HG02981 (cell line): ENCODE results near the gene HOXD3.

Experiments
- ATAC-seq: cut with Tn5 transposase; IDR thresholded peaks from one replicate; pipeline ENCODE4 v1.9.1; 2021; ENCODE audit warnings: mild to moderate bottlenecking, moderate library complexity; ENCODE audit not compliant: unreplicated experiment

Gene HOXD3

DNA sequence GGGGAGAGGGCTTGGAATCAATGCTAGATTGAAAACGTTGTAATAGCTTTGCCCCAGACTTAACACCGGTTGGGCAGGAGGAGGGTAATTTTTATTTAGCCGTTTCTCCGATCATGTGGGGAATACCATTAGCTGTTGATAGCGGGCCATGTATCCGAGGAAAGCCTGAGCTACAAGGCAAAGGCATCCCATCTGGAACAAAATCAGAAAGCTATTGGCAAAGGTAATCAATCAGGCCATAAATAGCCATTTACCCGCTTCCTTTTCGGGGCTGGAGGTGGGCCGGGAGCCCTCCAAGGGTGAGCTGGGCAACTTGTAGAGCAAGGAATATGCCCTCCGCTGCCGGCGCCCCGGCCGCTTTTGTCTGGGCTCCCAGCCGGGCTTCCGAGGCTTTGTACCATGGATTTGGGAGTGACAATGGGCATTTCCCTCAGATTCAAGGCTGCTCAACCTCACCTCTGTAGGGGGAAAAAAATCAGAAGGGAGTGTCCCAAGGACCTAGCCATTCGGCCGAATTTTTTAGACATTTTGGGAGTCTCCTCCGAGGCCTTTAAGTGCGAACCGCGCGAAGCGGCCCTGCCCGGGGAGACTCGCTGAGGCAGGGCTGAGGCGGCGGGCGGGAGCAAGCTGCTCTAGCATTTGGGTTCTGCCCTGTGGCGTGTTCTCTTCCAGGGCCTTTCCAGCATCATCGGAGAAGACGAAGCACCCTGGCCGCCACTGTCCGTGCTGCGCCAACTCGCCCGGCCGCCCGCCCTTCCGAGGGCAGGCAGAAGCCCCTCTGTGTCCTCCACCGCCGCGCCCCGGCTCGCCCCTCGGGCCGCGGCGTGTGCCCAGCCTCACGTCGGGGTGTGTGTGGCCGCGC lies 35.7 kb upstream of the HOXD3 start:
- no peak for ATAC-seq

DNA sequence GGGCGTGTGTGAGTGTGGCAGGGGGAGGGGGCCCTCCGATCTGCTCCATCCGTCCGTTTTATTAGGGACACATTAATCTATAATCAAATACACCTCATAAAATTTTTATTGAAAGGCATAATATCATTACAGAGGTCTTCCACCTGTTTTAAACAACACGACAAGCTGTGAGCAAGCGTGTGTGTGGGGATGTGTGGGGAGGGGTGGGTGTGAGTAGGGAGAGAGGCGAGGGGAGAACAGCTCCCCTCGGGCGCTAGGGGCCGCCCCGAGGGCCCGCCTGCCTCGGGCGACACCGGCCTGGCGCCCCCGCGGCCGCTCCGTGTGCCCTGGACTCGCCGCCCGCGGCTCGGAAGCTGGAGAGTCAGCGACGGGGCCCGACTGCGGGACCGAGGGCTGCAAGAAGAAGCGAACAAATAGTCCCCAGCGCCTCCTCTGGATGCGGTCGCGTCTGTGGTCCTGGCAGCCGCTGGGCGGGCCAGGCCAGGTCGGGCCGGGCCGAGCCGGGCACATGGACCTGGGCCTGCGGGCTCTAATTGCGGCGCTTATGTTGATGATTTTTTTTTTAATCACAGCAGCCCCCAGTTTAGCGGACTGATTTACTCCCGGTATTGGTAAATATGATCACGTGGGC lies 34.9 kb upstream of the HOXD3 start:
- ATAC-seq = no peak

DNA sequence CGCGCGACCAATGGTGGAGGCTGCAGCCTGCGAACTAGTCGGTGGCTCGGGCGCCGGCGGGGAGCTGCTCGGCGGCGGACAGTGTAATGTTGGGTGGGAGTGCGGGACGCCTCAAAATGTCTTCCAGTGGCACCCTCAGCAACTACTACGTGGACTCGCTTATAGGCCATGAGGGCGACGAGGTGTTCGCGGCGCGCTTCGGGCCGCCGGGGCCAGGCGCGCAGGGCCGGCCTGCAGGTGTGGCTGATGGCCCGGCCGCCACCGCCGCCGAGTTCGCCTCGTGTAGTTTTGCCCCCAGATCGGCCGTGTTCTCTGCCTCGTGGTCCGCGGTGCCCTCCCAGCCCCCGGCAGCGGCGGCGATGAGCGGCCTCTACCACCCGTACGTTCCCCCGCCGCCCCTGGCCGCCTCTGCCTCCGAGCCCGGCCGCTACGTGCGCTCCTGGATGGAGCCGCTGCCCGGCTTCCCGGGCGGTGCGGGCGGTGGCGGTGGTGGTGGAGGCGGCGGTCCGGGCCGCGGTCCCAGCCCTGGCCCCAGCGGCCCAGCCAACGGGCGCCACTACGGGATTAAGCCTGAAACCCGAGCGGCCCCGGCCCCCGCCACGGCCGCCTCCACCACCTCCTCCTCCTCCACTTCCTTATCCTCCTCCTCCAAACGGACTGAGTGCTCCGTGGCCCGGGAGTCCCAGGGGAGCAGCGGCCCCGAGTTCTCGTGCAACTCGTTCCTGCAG lies 34.3 kb upstream of the HOXD3 start, which contains the start of gene HOXD9:
TSS of gene HOXD9 (plus strand) at position 37 of the 728 bp plus-strand sequence. CDS start at position 87, 50 bp downstream.
- no peak for ATAC-seq

DNA sequence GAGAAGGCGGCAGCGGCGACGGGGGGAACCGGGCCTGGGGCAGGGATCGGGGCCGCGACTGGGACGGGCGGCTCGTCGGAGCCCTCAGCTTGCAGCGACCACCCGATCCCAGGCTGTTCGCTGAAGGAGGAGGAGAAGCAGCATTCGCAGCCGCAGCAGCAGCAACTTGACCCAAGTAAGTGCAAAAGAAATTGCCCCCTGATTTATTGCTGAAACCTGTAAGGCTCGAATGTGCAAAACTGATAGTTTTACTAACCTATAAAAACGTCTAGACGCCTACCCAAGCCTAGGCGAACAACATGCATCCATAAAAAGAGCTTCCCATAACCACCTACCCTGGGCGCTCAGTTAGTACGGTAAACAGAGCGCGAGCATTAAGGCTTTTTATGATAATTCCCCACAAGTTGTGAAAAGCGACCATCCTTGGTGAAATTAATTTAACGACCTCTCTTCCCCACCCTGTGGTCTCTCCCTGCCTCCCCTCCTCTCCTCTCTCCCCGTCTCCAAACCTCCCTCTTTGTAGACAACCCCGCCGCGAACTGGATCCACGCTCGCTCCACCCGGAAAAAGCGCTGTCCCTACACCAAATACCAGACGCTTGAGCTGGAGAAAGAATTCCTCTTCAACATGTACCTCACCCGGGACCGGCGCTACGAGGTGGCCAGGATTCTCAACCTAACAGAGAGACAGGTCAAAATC lies 33.5 kb upstream of the HOXD3 start:
- ATAC-seq = no peak

DNA sequence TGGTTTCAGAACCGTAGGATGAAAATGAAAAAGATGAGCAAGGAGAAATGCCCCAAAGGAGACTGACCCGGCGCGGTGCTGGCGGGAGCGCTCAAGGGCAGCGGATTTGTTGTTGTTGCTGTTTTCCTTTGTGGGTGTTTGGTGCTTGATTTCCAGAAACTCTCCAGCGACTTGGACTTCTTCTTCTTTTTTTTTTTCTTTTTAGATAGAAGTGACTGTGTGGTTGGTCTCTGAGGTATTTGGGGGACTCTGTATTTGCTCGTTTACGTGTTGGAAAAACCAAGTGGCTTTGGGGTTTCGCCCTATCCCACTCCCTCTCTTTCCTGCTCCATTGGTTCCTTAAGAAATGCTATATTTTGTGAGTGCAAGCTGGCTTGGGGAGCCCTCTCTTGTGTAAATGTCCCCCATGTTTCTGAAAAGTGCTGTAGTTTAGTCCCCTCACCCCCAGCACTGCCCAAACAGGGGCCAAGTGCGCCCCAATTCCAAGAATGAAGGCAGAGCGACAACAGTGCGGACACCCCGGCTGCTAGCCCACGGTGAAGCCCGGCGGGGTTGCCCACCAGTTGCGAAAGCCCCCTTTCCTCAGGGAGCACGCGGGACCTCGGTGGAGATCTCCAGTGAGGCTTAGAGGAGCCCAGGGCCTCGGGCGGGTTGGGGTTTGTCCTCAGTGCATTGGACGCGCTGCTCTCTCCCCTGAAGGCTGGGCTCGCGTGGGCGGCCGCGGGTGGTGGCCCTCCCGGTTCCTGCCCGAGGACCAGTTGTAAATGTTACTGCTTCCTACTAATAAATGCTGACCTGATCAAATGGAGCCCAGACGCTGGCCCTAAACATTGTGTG lies 32.8 kb upstream of the HOXD3 start:
- no peak for ATAC-seq

DNA sequence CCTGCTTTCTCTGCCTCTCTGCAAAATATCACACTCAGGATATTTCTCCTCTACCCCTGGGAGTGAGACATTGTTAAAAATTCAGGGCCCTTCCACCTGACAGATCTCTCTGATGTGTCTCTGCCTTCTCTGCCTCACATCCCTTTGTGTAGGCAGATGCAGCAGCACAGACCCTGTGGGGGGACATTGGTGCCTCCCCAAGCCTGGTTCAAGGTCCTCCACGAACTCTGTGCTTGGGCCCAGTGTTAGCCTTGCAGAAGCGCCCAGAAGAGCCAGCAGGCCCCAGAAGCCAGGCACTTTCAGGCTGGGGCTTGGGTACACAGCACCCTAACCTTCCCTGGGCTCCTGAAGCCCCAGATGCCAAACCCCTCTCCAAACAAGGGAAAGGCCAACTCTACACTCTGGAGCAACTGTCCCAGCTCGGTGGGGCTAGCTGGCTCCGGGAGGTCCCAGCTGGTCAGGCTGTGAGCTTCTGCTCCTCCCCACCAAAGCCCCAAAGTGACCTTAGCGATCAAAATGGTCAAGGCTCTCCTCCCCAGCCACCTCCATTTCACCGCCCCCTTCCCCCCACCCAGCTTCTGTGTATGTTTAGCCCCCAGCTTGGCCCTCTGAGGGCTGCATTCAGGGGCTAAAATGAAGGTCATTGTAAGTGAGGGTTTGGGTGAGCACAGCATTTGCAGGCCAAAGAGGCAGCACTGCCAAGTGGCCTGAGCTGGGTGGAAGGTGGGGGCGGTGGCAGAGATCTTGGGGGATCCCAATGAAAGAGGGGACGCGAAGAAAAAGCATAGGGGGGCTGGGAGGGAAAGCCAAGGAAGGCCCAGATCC lies 31.9 kb upstream of the HOXD3 start:
- no peak for ATAC-seq

DNA sequence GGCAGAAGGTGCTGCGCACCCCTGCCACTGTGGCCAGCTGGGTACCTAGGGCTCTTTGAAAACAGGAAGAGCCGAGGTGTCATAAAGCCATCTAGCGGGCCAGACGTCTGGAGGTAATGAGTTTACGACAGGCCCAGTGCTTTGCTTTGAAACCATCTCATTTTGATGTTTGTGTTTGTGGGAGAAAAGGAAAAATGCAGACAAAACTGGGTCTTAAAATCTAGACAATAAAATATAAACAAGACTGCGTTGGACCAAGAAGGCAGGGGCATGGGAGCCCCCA lies 31.4 kb upstream of the HOXD3 start:
- no peak for ATAC-seq

DNA sequence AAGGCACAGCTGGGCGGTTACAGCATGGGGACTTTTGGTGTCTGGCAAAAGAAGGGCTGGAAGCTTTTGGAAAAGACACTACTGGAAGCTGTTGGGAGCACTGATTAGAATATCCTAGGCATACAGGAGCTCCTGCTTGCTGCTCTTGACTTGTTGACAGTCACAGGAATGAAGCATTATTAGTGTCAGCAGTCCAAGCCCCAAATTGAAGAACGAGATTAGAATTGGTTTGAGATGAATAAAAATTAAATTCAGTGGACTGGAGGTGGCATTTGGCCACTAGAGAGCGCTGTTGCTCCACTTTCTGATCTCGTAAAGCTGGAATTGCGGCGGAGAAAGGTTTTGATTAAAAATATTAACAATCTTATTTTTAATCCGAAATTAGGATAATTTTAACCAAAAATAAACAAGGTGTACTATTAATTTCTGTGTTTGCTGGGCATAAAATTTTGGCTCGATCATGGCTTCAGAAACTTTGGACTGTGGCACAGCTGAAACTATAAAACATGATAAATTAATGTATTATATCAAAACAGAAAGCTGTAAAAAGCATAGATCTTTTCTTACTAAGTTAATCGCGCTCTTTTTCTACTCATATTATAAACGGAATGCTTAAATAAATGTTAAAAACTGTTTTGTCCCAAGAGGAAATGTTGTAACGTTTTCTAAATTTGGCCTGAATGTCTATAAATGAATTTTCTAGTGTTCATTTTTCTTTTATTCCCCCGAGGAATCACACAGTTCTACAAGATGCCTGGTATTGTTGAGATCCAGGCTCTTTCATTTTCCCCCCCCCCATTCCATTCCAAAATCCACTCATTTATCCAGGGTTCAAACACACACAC lies 30.0 kb upstream of the HOXD3 start:
- no peak for ATAC-seq

DNA sequence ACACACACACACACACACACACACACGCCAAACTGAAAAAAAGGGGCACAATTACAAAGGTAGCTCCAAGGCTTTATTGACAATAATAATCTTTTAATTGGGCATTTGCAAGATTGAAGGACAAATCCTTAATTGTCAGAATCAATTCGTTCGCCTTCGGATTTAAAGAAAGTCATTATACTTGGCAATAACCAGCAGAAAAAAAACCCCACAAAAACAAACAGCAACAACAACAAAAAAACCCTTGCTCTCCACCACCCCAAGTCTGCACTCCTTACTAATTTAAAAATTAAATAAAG lies 29.4 kb upstream of the HOXD3 start:
- no peak for ATAC-seq

DNA sequence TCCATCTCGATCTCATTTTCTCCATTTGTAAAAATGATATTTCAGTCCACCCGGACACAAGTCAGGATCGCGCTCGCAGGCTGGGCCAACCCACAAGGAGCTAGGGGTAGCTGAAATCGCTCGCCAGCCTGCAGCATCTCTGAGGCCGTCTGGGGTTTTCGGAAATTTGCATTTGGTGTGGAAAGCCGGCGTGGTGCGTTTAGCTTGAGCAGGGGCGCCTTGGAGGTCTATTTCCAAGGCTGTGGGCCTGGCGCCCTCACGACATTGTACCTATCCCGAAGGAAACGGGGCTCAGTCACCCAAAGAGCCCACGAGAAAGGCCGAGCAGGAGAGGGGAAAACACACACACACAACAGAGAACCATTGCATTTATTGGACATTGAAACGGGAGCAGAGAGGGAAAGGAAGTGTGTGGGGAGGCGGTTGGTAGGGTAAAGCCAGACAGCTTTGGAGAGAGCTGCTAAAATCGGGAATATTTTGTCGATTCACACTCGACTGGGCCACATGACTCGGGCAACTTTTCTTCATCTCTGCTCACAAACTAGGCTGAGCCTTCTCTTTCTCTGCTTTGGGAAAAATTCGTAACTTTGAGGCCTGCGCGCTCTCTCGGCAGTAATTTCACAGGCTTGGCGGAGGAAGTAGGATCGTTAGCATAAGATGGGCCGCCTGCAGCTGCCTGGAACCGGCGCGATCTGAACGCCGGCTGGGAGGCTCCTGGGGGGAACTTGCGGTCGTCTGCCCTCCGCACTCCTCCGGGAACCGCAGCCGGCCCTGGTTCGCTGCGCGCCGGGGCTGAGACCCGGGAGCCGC lies 28.7 kb upstream of the HOXD3 start:
- ATAC-seq = no peak

DNA sequence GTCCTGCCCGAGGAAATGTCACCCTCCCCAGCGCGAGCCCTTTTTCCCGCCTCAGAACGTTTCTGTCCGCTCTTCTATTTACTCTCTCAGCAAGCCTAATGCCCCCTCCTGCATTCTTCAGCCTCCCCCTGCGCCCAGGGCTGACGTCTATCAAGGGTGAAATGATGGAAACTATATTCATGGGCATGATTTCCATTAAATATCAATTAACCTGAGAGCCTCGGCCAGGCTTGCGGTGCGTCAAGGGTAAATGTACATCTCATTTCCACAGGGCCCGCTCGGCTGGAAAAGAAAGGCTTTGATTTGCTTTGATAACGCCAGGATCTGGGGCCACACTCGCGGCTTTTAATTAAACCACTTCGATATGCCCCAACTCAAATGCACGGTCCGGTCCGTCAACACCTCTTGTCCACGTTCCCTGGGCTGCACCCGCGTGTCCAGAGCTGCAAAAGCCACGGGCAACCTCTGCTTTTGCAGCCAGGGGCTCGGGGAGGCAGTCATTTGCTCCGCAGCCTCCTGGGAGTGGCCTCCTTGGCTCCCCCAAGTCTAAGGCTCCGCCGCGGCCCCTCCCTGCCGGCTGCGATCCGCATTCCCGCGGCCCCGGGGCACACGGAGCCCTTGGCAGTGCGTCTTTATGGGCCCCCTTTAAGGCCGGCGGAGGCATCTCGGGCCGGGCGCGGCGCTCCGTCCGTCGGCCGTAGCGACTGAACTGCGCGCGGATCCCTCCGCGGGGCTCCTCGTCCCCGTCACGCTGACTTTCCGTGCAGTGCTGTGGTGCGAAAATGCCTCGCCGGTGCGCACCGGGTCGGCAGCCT lies 27.9 kb upstream of the HOXD3 start, which contains the start of gene HOXD8:
TSS of gene HOXD8 (plus strand) at position 724 of the 815 bp plus-strand sequence. CDS start 662 bp downstream, outside the sequence.
- no peak for ATAC-seq

DNA sequence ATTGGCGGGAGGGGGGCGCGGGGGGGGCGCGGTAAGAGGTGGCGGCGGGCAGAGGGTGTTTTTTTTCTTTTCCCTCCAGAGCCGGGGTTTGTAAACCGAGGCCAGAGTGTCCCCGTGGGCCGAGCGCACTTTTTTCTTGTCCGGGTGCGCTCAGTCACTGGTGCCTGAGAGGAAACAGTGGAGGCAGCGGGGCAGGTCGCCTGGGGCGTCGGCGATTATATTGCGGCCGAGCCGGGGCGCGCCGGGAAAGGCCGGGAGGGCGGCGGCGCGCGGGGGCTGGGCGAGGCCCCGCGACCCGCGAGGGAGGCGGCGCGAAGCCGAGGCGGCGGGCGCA lies 27.3 kb upstream of the HOXD3 start:
- no peak for ATAC-seq

DNA sequence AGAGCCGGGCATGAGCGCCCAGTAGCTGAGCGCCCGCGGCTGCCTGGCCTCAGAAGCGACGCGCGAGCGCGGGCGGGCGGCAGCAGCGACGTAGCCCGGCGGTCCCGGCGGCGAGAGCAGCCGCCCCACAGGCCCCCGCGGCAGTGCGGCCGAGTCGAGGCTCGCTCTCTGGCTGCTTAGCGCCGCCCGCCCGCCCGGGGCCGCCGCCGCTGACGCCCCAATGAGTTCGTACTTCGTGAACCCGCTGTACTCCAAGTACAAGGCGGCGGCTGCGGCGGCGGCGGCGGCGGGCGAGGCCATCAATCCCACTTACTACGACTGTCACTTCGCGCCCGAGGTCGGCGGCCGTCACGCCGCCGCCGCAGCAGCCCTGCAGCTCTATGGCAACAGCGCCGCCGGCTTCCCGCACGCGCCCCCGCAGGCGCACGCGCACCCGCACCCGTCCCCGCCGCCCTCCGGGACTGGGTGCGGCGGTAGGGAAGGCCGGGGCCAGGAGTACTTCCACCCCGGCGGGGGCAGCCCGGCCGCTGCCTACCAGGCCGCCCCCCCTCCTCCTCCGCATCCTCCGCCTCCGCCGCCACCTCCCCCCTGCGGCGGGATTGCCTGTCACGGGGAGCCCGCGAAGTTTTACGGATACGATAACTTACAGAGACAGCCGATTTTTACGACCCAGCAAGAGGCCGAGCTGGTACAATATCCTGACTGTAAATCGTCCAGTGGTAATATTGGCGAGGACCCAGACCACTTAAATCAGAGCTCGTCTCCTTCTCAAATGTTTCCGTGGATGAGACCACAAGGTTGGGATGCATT lies 26.8 kb upstream of the HOXD3 start:
- ATAC-seq = no peak

DNA sequence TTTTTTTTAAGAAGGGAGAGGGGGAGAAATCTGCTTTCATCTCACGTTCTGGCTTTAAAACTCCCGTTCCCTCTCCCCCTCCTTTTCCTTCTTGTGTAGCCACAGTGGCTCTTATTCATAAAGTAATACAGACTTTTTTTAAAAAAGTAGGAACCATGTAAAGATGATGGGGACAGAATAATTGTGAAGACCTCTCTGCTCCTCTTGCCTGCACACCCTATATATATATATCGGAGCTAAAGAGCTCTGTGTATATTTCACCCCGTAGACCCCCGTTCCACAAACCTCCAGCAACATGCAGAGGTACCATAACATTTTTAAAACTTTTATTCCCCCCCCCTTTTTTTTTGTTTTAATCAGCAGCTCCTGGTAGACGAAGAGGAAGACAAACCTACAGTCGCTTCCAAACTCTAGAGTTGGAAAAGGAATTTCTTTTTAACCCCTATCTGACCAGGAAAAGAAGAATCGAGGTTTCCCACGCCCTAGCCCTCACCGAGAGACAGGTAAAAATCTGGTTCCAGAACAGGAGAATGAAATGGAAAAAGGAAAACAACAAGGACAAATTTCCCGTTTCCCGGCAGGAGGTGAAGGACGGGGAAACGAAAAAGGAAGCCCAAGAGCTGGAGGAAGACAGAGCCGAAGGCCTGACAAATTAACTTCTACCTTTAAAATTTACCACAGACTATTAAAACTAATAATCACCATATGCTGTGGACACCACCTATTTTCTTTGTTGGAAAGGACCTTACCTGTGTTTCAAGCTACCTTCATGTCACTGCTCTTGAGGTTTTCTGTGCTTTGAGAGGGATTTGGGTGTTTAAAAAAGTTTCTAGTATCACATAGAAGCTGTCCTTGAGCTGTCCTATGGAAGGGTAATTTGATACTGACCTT lies 25.9 kb upstream of the HOXD3 start:
- no peak for ATAC-seq

DNA sequence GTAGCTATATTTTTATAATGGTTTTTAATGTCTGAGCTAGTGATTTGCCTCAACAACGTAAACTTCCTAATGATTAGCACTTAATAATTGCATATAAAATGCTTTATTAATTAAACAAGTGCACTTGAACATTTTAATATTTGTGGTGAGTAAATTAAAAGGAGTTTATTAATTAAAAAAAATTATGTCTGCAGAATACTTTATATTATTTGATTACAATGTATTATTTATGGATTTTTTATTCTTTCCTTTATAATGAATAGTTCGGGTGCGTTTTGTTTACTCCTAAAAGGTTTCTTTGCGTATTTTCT lies 25.3 kb upstream of the HOXD3 start:
- no peak for ATAC-seq
